Posterior cingulate gyrus (tissue), 11 donors: ENCODE measurements around the gene ALOX5.

Experiments
- DNase-seq, 10 donors: peaks; one replicate each; pipeline versions ENCODE4 v3.0.0 to v3.0.0-alpha.2; 2020 to 2021; ENCODE audit warnings: mixed read lengths in 3 of 10
- intact Hi-C: fragments of 100-400 bp; cut with DNase I; formaldehyde crosslinking; loops from one replicate; pipeline ENCODE4 v1.15.1; 2023

ALOX5 gene

GRCh38 chr10:45422207-45422865 is 48.3 kb downstream of the ALOX5 start:
- intact Hi-C loops: no loop called here

GRCh38 chr10:45422866-45423659 is 49.0 kb downstream of the ALOX5 start:
- intact Hi-C loops: no loop called here
- no peak for DNase-seq

More at GRCh38 chr10:45422207-45422865, 48.3 kb downstream of the ALOX5 start:
- peak in 1 of 10 donors; percentile 53 for DNase-seq

- DNase-seq: no peak
These were observed 50.0 kb downstream of the ALOX5 start for GRCh38 chr10:45423976-45424499.

GRCh38 chr10:45424668-45425404 is 50.8 kb downstream of the ALOX5 start:
- DNase-seq: no peak
- intact Hi-C loops: no loop called here

More at GRCh38 chr10:45423976-45424499, 50.0 kb downstream of the ALOX5 start:
- intact Hi-C loops: no loop called here

- DNase-seq: no peak
These were observed 51.9 kb downstream of the ALOX5 start for GRCh38 chr10:45425621-45426563.

GRCh38 chr10:45427262-45427969 is 53.4 kb downstream of the ALOX5 start:
- DNase-seq: no peak
- intact Hi-C loops: no loop called here

More at GRCh38 chr10:45425621-45426563, 51.9 kb downstream of the ALOX5 start:
- intact Hi-C loops: no loop called here

- intact Hi-C loops: no loop called here
- DNase-seq: no peak
These were observed 54.0 kb downstream of the ALOX5 start for GRCh38 chr10:45427970-45428366.

GRCh38 chr10:45428611-45429510 is 54.8 kb downstream of the ALOX5 start:
- intact Hi-C loops: no loop called here
- DNase-seq: peak in 1 of 10 donors; percentile 66

- no peak for DNase-seq
- intact Hi-C loops: no loop called here
These were observed 55.8 kb downstream of the ALOX5 start for GRCh38 chr10:45429790-45430189.

GRCh38 chr10:45432113-45432512 is 58.1 kb downstream of the ALOX5 start:
- intact Hi-C loops: no loop called here
- DNase-seq: peak in 1 of 10 donors; percentile 10

- intact Hi-C loops: no loop called here
These were observed 58.9 kb downstream of the ALOX5 start for GRCh38 chr10:45432700-45433472.

GRCh38 chr10:45433716-45434469 is 59.9 kb downstream of the ALOX5 start:
- intact Hi-C loops: no loop called here

More at GRCh38 chr10:45432700-45433472, 58.9 kb downstream of the ALOX5 start:
- DNase-seq: peak in 2 of 10 donors; percentile 49 to 67

GRCh38 chr10:45437587-45438465 is 63.8 kb downstream of the ALOX5 start:
- no peak for DNase-seq
- intact Hi-C loops: no loop called here

More at GRCh38 chr10:45433716-45434469, 59.9 kb downstream of the ALOX5 start:
- no peak for DNase-seq

GRCh38 chr10:45438466-45439090 is 64.6 kb downstream of the ALOX5 start:
- no peak for DNase-seq
- intact Hi-C loops: no loop called here

- DNase-seq: no peak
- intact Hi-C loops: no loop called here
These were observed 65.3 kb downstream of the ALOX5 start for GRCh38 chr10:45439365-45439764.
